ENCODE data around the gene LTBP4. TPM values are rescaled to one million over a fixed set of nuclear protein-coding genes. Genes with fewer than 3 reads are reported as not detected.

Gene LTBP4
- polyA plus RNA-seq, 1 of the 3 experiments (the other 2 are of a cell fraction): 24.8 TPM

DNA sequence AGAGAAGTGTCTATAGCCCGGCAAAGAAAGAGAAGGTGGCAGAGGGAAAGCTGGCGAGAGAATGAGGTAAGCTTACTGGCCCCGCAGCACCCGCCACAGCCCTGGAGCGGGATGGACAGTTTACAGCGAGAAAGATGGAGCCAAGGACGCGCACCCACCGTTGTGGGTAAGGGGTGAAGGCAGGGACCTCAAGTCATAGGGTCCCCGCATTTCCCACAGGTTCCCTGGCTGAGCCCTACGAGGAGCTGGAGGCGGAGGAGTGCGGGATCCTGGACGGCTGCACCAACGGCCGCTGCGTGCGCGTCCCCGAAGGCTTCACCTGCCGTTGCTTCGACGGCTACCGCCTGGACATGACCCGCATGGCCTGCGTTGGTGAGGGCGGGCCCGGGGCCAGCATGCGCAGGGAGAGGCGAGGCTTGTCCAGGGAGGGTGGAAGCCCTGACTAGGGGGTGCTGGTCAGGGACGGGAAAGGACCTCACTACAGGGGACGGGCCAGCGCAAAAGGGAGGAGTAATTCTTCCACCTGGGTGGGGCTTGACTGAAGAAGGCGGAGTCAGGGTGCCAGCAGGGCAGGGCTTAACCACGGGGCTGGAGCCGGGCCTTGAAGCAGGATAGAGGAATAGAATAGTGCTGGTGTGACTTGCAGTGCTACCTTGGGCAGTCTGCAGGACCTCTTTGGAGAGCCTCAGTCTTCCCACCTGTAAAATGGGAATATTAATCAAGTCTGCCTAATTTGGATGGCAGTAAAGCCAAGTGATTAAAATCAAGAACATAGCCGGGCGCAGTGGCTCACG lies 26.5 kb downstream of the LTBP4 start:
- 92% methylated on average over 39 of the region's 39 CpGs for WGBS (ENCODE audit: low lambda C conversion rate)
- Histone ChIP-seq H3K36me3 (replicated peaks in 1 of 2; ENCODE audit: control insufficient read depth in 1 of 2, insufficient read depth in 2 of 2, low read length in 1 of 2) (no peaks in the 10 kb centered on the region), H3K9me3 (no peaks in the 10 kb centered on the region), H3K4me2 (no peak overlapping the region), H3K27ac (ENCODE audit: low read depth in 2 of 2, low read length in 1 of 2) (no peak overlapping the region), H3K79me2 (ENCODE audit: insufficient read depth) (no peaks in the 10 kb centered on the region), H3F3A (replicated peaks; ENCODE audit: insufficient read depth) (peaks cover 3% of the 10 kb centered on the region), H2AFZ (ENCODE audit: low read depth) (no peak overlapping the region), H4K20me1 (ENCODE audit: insufficient read depth) (no peaks in the 10 kb centered on the region), H3K9ac (no peak overlapping the region), H3K9me2 (no peaks in the 10 kb centered on the region), H3K4me1 (ENCODE audit: control insufficient read depth in 1 of 2, insufficient read depth in 2 of 2, low read depth in 1 of 2, low read length in 1 of 2) (peaks cover 0 to 5% of the 10 kb centered on the region in 2 experiments; a peak in 1 of 4 replicates), H3K4me3 (ENCODE audit: low read depth in 2 of 2, low read length in 1 of 2) (no peak overlapping the region), H3K27me3 (ENCODE audit: insufficient read depth) (no peaks in the 10 kb centered on the region)
- TF ChIP-seq TEAD4 (IDR thresholded peaks at IDR 0.05; ENCODE audit: borderline replicate concordance, insufficient read depth): no peak
- no peak for TF ChIP-seq EP300 (IDR thresholded peaks at IDR 0.05; ENCODE audit: borderline replicate concordance in 1 of 2, low read depth in 1 of 2, low read length in 1 of 2)
- no peak for TF ChIP-seq MEF2A (IDR thresholded peaks at IDR 0.05; ENCODE audit: borderline replicate concordance, low read depth)
- no peak for TF ChIP-seq ZBTB33 (IDR thresholded peaks at IDR 0.05; ENCODE audit: borderline replicate concordance, low read depth)
- TF ChIP-seq GABPA (IDR thresholded peaks at IDR 0.05; ENCODE audit: low read depth): no peak
- TF ChIP-seq RCOR1 (IDR thresholded peaks at IDR 0.05; ENCODE audit: low read length): no peak
- TF ChIP-seq RXRA (IDR thresholded peaks at IDR 0.05; ENCODE audit: borderline replicate concordance, low read depth): no peak
- TF ChIP-seq MXI1 (IDR thresholded peaks at IDR 0.05; ENCODE audit: low read depth, low read length): no peak
- TF ChIP-seq PBX3 (IDR thresholded peaks at IDR 0.05): no peak
- no peak for TF ChIP-seq JUND (IDR thresholded peaks at IDR 0.05)
- TF ChIP-seq NFIC (IDR thresholded peaks at IDR 0.05; ENCODE audit: borderline replicate concordance): no peak
- no peak for TF ChIP-seq POLR2AphosphoS5 (IDR thresholded peaks at IDR 0.05; ENCODE audit: low read depth, low read length)
- TF ChIP-seq NRF1 (IDR thresholded peaks at IDR 0.05; ENCODE audit: low read depth, low read length): no peak
- TF ChIP-seq ELF1 (IDR thresholded peaks at IDR 0.05): no peak
- no peak for TF ChIP-seq EZH2phosphoT487 (IDR thresholded peaks at IDR 0.05; ENCODE audit: borderline replicate concordance, low read depth)
- TF ChIP-seq RAD21 (IDR thresholded peaks at IDR 0.05; ENCODE audit: low read length): no peak
- TF ChIP-seq, protein P1, sequence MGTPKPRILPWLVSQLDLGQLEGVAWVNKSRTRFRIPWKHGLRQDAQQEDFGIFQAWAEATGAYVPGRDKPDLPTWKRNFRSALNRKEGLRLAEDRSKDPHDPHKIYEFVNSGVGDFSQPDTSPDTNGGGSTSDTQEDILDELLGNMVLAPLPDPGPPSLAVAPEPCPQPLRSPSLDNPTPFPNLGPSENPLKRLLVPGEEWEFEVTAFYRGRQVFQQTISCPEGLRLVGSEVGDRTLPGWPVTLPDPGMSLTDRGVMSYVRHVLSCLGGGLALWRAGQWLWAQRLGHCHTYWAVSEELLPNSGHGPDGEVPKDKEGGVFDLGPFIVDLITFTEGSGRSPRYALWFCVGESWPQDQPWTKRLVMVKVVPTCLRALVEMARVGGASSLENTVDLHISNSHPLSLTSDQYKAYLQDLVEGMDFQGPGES (IDR thresholded peaks at IDR 0.05; ENCODE audit: low read depth, low read length): no peak
- TF ChIP-seq RFX5 (IDR thresholded peaks at IDR 0.05; ENCODE audit: low read length): no peak
- TF ChIP-seq REST (IDR thresholded peaks at IDR 0.05; ENCODE audit: low read depth, low read length): no peak
- CTCF ChIA-PET: interaction anchor here (0.6 kb wide), 1 partner anchor 179 kb away, joined by 3 read pairs; no protein-coding TSS in a partner anchor
- POLR2A ChIA-PET: no interaction called here
- peak; percentile 45 for DNase-seq
